CD4-positive, alpha-beta T cell treated with Interleukin-6 at 100 ng/mL for 8 hours (primary cell): ENCODE data around the gene SAA1.
"Not testable (repeated sequence)": the region's sequence is repeated elsewhere in the genome, so short reads cannot be mapped to it uniquely, and the experiment has no call there.

Experiments used
- DNase-seq: peaks from one replicate; pipeline ENCODE4 v3.0.0-alpha.2; 2020; ENCODE audit warnings: mixed read lengths, low spot score

Gene SAA1

GRCh38 chr11:18265949-18266348 is at the start of gene SAA1:
TSS of gene SAA1 (plus strand) at chr11:18266264. CDS start at chr11:18266888, 624 bp downstream.
- DNase-seq: no peak

- DNase-seq: no peak
Measured at GRCh38 chr11:18221274-18221876, 44.7 kb upstream of the SAA1 start.

- DNase-seq: no peak
Measured at GRCh38 chr11:18222814-18223421, 43.1 kb upstream of the SAA1 start.

- no peak for DNase-seq
Measured at GRCh38 chr11:18223591-18224387, 42.3 kb upstream of the SAA1 start.

GRCh38 chr11:18225913-18226312 is 40.2 kb upstream of the SAA1 start:
- DNase-seq: no peak

- no peak for DNase-seq
Measured at GRCh38 chr11:18229501-18229900, 36.6 kb upstream of the SAA1 start.

- DNase-seq: no peak
Measured at GRCh38 chr11:18230859-18231258, 35.2 kb upstream of the SAA1 start.

GRCh38 chr11:18233912-18234311 is 32.2 kb upstream of the SAA1 start:
- no peak for DNase-seq

GRCh38 chr11:18235394-18236334 is 30.4 kb upstream of the SAA1 start:
- DNase-seq: no peak

GRCh38 chr11:18236664-18237356 is 29.3 kb upstream of the SAA1 start, which contains the start of gene SAA4:
TSS of gene SAA4 (minus strand) at chr11:18236802. CDS start at chr11:18235926, 876 bp downstream.
- no peak for DNase-seq

GRCh38 chr11:18239655-18240054 is 26.4 kb upstream of the SAA1 start:
- no peak for DNase-seq

- DNase-seq: peak; percentile 68
Measured at GRCh38 chr11:18243783-18244362, 22.2 kb upstream of the SAA1 start.

GRCh38 chr11:18245396-18245795 is 20.7 kb upstream of the SAA1 start:
- DNase-seq: no peak

- peak; percentile 11 for DNase-seq
Measured at GRCh38 chr11:18246379-18247190, 19.5 kb upstream of the SAA1 start.

- not testable (repeated sequence) for DNase-seq
Measured at GRCh38 chr11:18247191-18247581, 18.9 kb upstream of the SAA1 start.

GRCh38 chr11:18248561-18248960 is 17.5 kb upstream of the SAA1 start, which contains the start of gene SAA2:
TSS of gene SAA2 (minus strand) at chr11:18248668. CDS start at chr11:18248011, 657 bp downstream.
- DNase-seq: no peak

- DNase-seq: no peak
Measured at GRCh38 chr11:18253233-18253632, 12.8 kb upstream of the SAA1 start.

GRCh38 chr11:18253778-18254338 is 12.2 kb upstream of the SAA1 start:
- DNase-seq: no peak

- DNase-seq: no peak
Measured at GRCh38 chr11:18254781-18255361, 11.2 kb upstream of the SAA1 start.
